Stomach smooth muscle (tissue), 2 donors: ENCODE measurements around the gene NAALADL2.
"Not testable (repeated sequence)": the region's sequence is repeated elsewhere in the genome, so short reads cannot be mapped to it uniquely, and the experiment has no call there.

Source experiments
- H3K27ac ChIP-seq: one replicate; pipeline ENCODE4 v1.7.0; 2013; ENCODE audit warnings: mild to moderate bottlenecking, low read length, inconsistent platforms
- H3K27me3 ChIP-seq, 2 donors: one replicate each; pipeline ENCODE4 v1.7.0; 2013; ENCODE audit warnings: low read length in 2 of 2; ENCODE audit not compliant: insufficient read depth in 2 of 2, control insufficient read depth in 1 of 2
- H3K36me3 ChIP-seq, 2 donors: one replicate each; pipeline ENCODE4 v1.7.0; 2013; ENCODE audit warnings: low read length in 2 of 2; ENCODE audit not compliant: control insufficient read depth in 2 of 2, insufficient read depth in 2 of 2
- H3K4me1 ChIP-seq: one replicate; pipeline ENCODE4 v1.7.0; 2013; ENCODE audit warnings: low read length; ENCODE audit not compliant: control insufficient read depth, insufficient read depth
- H3K4me3 ChIP-seq, 2 donors: one replicate each; pipeline ENCODE4 v1.7.0; 2013; ENCODE audit warnings: low read length in 2 of 2
- H3K9ac ChIP-seq, 2 donors: one replicate each; pipeline ENCODE4 v1.7.0; 2013; ENCODE audit warnings: low read length in 2 of 2, mild to moderate bottlenecking in 1 of 2
- H3K9me3 ChIP-seq, 2 donors: one replicate each; pipeline ENCODE4 v1.7.0; 2013; ENCODE audit warnings: low read length in 2 of 2; ENCODE audit not compliant: control insufficient read depth in 2 of 2
- donor health status: healthy.
- donor health status: Pancreatic carcinoma.

NAALADL2 gene

DNA sequence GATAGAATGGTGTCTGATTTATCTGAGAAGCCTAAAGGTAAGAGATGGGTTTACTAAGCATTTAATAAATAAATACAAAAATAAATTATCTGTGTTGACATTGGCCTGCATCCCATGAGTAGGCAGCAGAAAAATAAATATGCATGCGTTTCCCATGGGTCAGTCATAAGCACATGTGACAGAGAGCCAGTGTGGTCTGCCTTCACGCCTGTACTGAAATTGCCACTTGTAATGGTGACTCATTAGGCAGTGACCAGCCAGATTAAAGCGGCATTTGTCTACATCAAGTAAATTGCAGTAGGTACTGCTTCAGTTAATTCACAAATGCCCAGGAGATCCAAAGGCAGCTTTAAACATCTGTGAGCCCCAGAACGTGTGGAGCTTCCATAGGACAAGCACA lies 399.6 kb downstream of the NAALADL2 start:
- H3K27ac ChIP-seq = no peak overlapping the region
- H3K4me3 ChIP-seq = no peak overlapping the region
- no peaks in the 10 kb centered on the region for H3K4me1 ChIP-seq
- H3K9ac ChIP-seq = no peak overlapping the region
- no peaks in the 10 kb centered on the region for H3K36me3 ChIP-seq
- H3K9me3 ChIP-seq = no peaks in the 10 kb centered on the region
- H3K27me3 ChIP-seq = no peaks in the 10 kb centered on the region

DNA sequence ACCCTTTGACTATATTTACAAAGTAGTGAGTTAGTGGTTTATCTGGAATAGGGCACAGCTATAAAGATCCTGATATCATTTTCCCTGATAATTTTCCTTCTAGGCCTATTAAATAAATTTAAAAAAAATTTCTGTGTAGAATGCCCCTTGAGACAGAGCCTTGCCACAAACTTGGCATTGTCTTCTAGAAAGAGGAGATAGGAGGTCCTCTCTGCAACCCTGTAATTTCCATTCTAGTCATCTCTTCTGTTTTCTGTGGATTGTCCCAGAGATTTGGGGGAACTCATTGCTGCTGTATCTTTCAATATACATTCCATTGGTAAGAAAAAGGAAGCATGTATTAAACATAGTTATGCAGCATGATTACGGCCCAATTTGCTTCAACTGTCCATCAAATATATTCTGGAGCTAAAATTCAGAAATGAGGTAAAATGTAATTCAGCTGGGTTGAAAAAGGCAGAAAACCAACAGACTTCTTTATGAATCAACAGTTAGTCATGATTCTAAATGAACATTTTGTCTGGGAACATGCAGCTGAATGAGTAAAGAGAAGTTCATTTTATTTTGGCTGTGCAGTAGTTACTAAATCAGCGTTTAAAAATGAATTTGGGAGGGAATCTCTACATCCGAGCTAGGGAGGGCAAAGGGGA lies 401.1 kb downstream of the NAALADL2 start:
- H3K36me3 ChIP-seq = no peaks in the 10 kb centered on the region
- no peak overlapping the region for H3K27ac ChIP-seq
- no peak overlapping the region for H3K4me3 ChIP-seq

DNA sequence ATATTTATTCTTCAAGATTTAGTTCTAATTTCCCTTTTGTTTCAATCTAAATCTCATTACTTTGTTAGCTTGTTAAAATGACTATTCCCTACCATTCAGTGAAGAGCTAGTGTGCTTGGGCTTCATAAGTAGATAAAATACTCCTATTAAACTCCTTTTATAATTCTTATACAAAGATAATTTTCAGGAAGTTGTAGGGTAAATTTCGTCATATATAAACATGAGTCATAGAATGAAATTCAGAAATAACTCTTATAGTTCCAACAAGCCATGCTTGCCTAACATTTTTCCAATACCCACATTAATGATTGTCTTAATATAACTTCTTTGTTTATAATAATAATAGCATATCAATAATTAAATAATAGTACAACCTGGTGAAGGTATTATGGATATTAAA lies 407.3 kb downstream of the NAALADL2 start:
- H3K9ac ChIP-seq = no peak overlapping the region
- H3K27me3 ChIP-seq = no peaks in the 10 kb centered on the region
- no peaks in the 10 kb centered on the region for H3K4me1 ChIP-seq
- no peak overlapping the region for H3K4me3 ChIP-seq
- no peaks in the 10 kb centered on the region for H3K9me3 ChIP-seq
- no peaks in the 10 kb centered on the region for H3K36me3 ChIP-seq
- no peak overlapping the region for H3K27ac ChIP-seq

More for the DNA sequence above, 401.1 kb downstream of the NAALADL2 start:
- Histone ChIP-seq H3K27me3 (no peaks in the 10 kb centered on the region), H3K9ac (no peak overlapping the region), H3K9me3 (no peaks in the 10 kb centered on the region), H3K4me1 (no peaks in the 10 kb centered on the region)

DNA sequence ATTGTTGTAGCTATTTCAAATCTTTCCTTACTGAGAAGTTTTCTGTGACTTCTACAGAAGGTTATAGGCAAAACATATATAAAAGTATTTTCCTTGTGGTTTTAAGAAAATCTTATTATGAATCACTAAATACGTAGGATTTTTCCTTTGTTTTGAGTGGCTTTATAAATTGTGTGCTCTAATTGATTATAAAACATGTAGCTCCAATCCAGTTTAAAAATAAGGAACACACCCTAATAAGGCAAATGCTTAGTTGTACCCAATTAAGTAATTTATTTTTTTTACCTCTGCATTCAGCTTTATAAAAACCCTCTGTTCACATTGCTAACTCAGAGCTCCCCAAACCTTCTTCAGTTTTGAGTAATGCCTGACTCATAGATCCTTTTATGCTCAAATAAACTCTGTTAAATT lies 408.0 kb downstream of the NAALADL2 start:
- no peak overlapping the region for H3K27ac ChIP-seq
- H3K27me3 ChIP-seq = no peaks in the 10 kb centered on the region
- no peaks in the 10 kb centered on the region for H3K9me3 ChIP-seq
- H3K4me1 ChIP-seq = no peaks in the 10 kb centered on the region
- no peak overlapping the region for H3K4me3 ChIP-seq
- H3K9ac ChIP-seq = no peak overlapping the region
- no peaks in the 10 kb centered on the region for H3K36me3 ChIP-seq

DNA sequence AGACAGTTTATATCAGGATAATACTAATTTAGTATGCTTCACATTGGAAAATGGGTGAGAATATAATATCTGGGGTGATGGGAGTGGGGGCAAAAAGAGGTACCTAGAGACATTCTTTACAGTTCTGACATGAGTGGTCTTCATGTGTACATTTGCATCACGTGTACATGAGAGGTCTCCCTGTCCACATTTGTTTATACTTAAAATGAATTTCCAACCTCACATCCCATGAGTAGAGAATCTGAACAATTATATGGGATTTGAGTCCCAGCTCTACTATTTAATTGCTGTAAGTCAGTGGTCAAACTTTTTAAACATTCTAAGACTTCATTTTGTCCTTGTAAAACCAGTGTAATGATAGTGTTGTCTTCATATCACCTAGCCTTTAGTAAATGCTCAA lies 408.4 kb downstream of the NAALADL2 start:
- no peaks in the 10 kb centered on the region for H3K9me3 ChIP-seq
- H3K4me1 ChIP-seq = no peaks in the 10 kb centered on the region
- H3K4me3 ChIP-seq = no peak overlapping the region
- no peaks in the 10 kb centered on the region for H3K27me3 ChIP-seq
- no peaks in the 10 kb centered on the region for H3K36me3 ChIP-seq
- H3K27ac ChIP-seq = no peak overlapping the region
- no peak overlapping the region for H3K9ac ChIP-seq

DNA sequence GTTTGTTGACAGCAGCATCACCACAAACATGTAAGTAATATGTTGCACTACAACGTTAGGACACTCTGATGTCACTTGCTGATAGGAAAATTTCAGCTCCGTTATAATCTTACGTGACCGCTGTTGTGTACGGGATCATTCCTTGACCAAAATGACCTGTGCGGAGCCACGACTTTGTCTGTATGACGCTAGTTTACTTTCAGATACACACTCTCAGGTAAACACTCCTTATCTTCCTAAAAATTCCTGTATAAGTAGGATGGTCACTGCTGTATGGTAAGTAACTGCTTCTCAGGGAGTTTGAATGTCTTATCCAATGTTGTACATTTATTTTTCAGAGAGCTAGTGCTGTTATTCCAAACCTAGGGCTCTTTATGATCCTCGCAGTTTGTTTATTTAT lies 410.3 kb downstream of the NAALADL2 start:
- no peak overlapping the region for H3K9ac ChIP-seq
- no peak overlapping the region for H3K4me3 ChIP-seq

DNA sequence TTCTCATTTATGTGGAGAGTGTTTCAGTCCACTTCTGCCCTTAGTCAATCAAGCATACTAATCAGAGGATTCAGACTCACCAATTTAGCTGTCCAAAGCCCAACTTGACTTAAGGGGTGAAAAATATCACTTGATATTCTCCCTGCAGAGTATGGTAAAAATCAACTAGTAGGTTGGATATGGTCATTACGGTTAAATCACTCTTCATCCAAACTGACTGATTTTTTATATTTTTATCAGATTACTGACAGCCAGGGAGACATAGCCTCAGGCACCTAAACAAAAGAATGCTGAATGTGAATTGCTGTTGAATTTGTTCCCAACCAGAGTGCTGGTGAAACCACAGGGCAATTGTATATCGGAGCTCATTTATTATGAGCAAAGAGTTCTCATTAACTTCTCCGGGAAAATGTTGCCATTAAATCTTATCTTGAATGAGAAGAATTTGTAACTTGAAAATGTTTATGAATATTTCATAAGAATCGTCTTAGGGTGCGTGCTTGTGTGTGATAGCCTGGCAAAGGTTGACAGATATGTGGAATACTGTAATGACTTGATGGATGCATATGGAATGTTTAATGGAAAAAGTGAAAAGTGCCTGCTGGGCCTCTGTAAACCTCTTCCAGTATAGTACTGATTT lies 411.2 kb downstream of the NAALADL2 start:
- no peak overlapping the region for H3K9ac ChIP-seq
- no peak overlapping the region for H3K27ac ChIP-seq
- H3K4me1 ChIP-seq = no peaks in the 10 kb centered on the region
- H3K9me3 ChIP-seq = no peaks in the 10 kb centered on the region
- no peaks in the 10 kb centered on the region for H3K36me3 ChIP-seq
- H3K4me3 ChIP-seq = no peak overlapping the region
- no peaks in the 10 kb centered on the region for H3K27me3 ChIP-seq

More for the DNA sequence above, 410.3 kb downstream of the NAALADL2 start:
- H3K27ac ChIP-seq = no peak overlapping the region
- H3K27me3 ChIP-seq = no peaks in the 10 kb centered on the region
- no peaks in the 10 kb centered on the region for H3K36me3 ChIP-seq
- no peaks in the 10 kb centered on the region for H3K4me1 ChIP-seq
- no peaks in the 10 kb centered on the region for H3K9me3 ChIP-seq

DNA sequence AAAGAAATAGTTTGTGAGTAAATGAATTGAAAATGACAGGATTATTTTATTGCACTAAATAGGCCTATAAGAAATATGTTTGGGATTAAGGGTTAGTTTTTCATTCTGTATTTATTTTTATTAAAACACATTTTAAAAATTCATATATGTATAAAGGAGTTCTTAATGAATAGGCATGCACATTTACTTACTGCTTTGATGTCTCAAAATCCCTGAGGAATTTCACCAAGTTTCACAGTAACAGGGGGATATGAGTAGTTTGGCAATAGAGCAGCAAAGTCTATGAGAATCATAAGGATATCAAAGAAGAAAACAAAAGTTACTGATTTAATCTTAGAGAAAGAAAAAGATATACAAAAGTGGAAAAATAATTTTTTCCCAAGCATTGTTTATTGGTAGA lies 411.7 kb downstream of the NAALADL2 start:
- no peaks in the 10 kb centered on the region for H3K27me3 ChIP-seq
- H3K36me3 ChIP-seq = no peaks in the 10 kb centered on the region
- no peaks in the 10 kb centered on the region for H3K4me1 ChIP-seq
- H3K4me3 ChIP-seq = no peak overlapping the region
- no peak overlapping the region for H3K9ac ChIP-seq
- no peak overlapping the region for H3K27ac ChIP-seq
- no peaks in the 10 kb centered on the region for H3K9me3 ChIP-seq

DNA sequence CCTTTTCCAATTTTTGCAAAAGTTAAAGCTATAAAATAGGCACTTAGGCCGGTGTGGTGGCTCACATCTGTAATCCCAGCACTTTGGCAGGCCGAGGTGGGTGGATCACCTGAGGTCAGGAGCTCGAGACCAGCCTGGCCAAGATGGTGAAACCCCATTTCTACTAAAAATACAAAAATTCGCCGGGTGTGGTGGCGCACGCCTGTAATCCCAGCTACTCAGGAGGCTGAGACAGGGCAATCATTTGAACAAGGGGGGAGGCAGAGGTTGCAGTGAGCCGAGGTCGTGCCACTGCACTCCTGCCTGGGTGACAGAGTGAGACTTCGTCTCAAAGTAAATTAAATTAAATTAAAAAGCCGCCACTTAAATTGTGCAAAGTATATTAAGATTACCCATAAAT lies 412.3 kb downstream of the NAALADL2 start:
- not testable (repeated sequence) for H3K9me3 ChIP-seq

DNA sequence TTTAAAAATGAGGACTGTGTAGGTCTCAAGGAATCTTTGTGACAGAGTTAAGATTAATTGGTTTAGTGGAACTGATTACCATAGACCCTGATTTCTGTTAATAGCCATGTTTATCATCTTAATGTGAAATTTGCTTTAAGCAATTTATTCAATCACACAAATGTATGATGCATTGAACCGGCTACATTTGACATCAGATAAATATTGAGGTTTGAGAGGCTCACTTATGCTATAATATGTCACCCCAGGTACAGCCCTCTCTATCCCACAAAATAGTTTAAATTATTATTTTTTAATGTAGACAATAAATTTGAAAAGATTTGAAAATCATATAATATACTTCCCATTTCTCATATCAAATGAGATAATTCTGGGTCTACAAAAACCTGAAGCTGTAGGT lies 413.3 kb downstream of the NAALADL2 start:
- no peaks in the 10 kb centered on the region for H3K36me3 ChIP-seq
- no peak overlapping the region for H3K9ac ChIP-seq
- no peaks in the 10 kb centered on the region for H3K9me3 ChIP-seq
- H3K4me3 ChIP-seq = no peak overlapping the region
- H3K27me3 ChIP-seq = no peaks in the 10 kb centered on the region
- no peak overlapping the region for H3K27ac ChIP-seq
- H3K4me1 ChIP-seq = no peaks in the 10 kb centered on the region

More for the DNA sequence above, 412.3 kb downstream of the NAALADL2 start:
- not testable (repeated sequence) for H3K9ac ChIP-seq, H3K36me3 ChIP-seq, H3K4me1 ChIP-seq, H3K27ac ChIP-seq, H3K4me3 ChIP-seq, H3K27me3 ChIP-seq

DNA sequence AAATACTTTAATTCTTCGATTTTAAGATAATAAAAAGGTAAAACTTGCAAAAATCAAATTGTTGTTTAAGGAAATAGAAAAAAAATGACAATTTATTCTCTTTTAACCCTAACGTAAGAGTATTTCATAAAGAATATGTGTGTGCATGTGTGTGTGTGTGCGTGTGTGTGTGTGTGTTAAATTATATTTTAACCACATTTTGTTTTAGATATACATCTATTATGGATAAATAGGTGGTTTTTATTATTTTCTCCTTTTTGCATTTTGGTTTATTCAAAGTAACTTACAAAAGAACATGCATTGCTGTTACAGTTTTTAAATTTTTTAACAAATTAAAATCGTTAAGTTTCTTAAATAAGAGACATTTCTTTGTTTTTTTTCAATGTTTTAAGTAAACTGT lies 414.4 kb downstream of the NAALADL2 start:
- H3K9ac ChIP-seq = no peak overlapping the region
- H3K4me3 ChIP-seq = no peak overlapping the region
- H3K4me1 ChIP-seq = no peaks in the 10 kb centered on the region
- no peak overlapping the region for H3K27ac ChIP-seq
- no peaks in the 10 kb centered on the region for H3K36me3 ChIP-seq
- H3K27me3 ChIP-seq = no peaks in the 10 kb centered on the region
- no peaks in the 10 kb centered on the region for H3K9me3 ChIP-seq
